ENCODE data around the gene PSMB2. TPM values are rescaled to one million over a fixed set of nuclear protein-coding genes. Genes with fewer than 3 reads are reported as not detected.

PSMB2 gene
- total RNA-seq, 1 experiment from 2014 or later = 86.0 TPM

DNA sequence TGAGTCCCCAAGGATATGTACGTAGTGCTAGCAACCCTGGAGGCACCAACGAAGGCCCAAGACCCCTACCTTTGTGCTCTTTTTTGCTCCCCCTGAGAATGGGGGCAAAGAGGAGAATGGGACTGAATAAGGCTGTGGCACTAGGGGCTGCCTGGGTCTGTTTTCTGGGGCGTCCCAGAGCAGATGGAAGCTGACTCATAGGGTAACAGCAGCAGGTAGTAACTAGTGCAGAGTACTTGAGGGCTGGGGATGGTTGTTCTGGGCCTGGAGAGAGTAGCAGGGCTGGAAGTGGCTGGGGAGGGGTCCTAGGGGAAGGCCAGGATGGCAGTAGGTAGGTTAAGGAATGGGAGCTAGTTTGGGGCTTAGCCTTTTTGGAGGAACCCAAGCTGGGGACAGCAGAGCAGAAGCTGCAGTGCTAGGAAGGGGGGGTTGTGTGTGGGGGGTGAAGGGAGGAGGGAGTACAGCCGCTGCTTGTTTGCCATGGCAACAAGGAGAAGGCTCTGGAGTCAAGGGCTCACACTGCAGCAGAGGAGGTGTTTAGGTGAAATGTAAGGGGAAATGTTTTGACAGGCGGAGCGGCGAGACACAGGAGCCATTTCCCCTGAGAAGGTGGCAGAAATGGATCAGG is 81.9 kb downstream of the PSMB2 start:
- peaks cover 0 to 4% of the 10 kb centered on the region in 2 experiments; a peak in 2 of 5 replicates for H3K9me3 Mint-ChIP-seq

More for the DNA sequence above, 81.9 kb downstream of the PSMB2 start:
- H3K27me3 ChIP-seq (ENCODE audit: insufficient read depth, low read length) = no peaks in the 10 kb centered on the region
- H2BK5ac ChIP-seq (ENCODE audit: insufficient read length, low read length) = no peak overlapping the region
- H4K5ac ChIP-seq (ENCODE audit: insufficient read length, low read depth, low read length) = no peak overlapping the region
- Mint-ChIP-seq H3K4me1 (peaks cover 33 to 42% of the 10 kb centered on the region in 2 experiments), H3K27ac (peak overlapping the region in 2 of 3 experiments; percentile 7 to 16; a peak in 3 of 7 replicates), H3K27me3 (ENCODE audit: low read depth) (no peaks in the 10 kb centered on the region), H3K4me3 (peak overlapping the region; percentile 91 to 98), H3K36me3 (ENCODE audit: insufficient read depth in 1 of 3, low read depth in 3 of 3) (peaks cover 21 to 48% (median 38%) of the 10 kb centered on the region in 3 experiments; a peak in 6 of 7 replicates)
- no peak overlapping the region for H2AK5ac ChIP-seq (ENCODE audit: insufficient read length, low read length)
- DNase-seq = no peak
- H2BK20ac ChIP-seq (ENCODE audit: low read depth, low read length, poor library complexity, severe bottlenecking) = no peak overlapping the region
- no peak overlapping the region for H3K18ac ChIP-seq (ENCODE audit: insufficient read length, low read depth, low read length)
- no peak overlapping the region for H2BK15ac ChIP-seq (ENCODE audit: low read depth, low read length)
- no peak overlapping the region for H3K9ac ChIP-seq (ENCODE audit: extremely low read depth, insufficient read length, low read length)
- H2AFZ ChIP-seq (ENCODE audit: low read length) = no peak overlapping the region
- peaks cover 21% of the 10 kb centered on the region for H3K23me2 ChIP-seq (ENCODE audit: insufficient read length, low read depth, low read length, poor library complexity, severe bottlenecking)
- no peak overlapping the region for H3T11ph ChIP-seq (ENCODE audit: low read length)
- no peak overlapping the region for H3K27ac ChIP-seq (ENCODE audit: insufficient read length, low read depth, low read length)
- H3K79me1 ChIP-seq (ENCODE audit: insufficient read depth, low read depth, low read length, poor library complexity, severe bottlenecking) = no peaks in the 10 kb centered on the region
- no peaks in the 10 kb centered on the region for H3K9me3 ChIP-seq (ENCODE audit: control insufficient read depth, low read depth, low read length)
- no CpG with 5 or more reads among the region's 7 CpGs for WGBS (ENCODE audit: extremely low coverage, insufficient read length, low lambda C conversion rate)
- TF ChIP-seq, protein P1, sequence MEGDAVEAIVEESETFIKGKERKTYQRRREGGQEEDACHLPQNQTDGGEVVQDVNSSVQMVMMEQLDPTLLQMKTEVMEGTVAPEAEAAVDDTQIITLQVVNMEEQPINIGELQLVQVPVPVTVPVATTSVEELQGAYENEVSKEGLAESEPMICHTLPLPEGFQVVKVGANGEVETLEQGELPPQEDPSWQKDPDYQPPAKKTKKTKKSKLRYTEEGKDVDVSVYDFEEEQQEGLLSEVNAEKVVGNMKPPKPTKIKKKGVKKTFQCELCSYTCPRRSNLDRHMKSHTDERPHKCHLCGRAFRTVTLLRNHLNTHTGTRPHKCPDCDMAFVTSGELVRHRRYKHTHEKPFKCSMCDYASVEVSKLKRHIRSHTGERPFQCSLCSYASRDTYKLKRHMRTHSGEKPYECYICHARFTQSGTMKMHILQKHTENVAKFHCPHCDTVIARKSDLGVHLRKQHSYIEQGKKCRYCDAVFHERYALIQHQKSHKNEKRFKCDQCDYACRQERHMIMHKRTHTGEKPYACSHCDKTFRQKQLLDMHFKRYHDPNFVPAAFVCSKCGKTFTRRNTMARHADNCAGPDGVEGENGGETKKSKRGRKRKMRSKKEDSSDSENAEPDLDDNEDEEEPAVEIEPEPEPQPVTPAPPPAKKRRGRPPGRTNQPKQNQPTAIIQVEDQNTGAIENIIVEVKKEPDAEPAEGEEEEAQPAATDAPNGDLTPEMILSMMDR (conservative IDR thresholded peaks at IDR 0.05) = no peak
- no peak overlapping the region for H3K4ac ChIP-seq (ENCODE audit: low read depth, low read length)
- peaks cover 6% of the 10 kb centered on the region; the same call in 1 of the 2 replicates for H3K4me1 ChIP-seq (ENCODE audit: insufficient read depth, low read length)
- H3K56ac ChIP-seq (ENCODE audit: insufficient read length, low read depth, low read length) = no peak overlapping the region
- no peak overlapping the region for H3K14ac ChIP-seq (ENCODE audit: insufficient read depth, low read length)
- H4K20me1 ChIP-seq (ENCODE audit: control insufficient read depth, insufficient read depth, insufficient read length) = no peaks in the 10 kb centered on the region
- no peak overlapping the region for H3K23ac ChIP-seq (ENCODE audit: insufficient read length, low read depth, low read length)
- H3K4me2 ChIP-seq (ENCODE audit: insufficient read depth, insufficient read length, low read length) = no peak overlapping the region
- H3K79me2 ChIP-seq (ENCODE audit: insufficient read depth, low read length) = peaks cover 6% of the 10 kb centered on the region; the same call in 1 of the 2 replicates
- H2BK120ac ChIP-seq (ENCODE audit: low read depth, low read length, poor library complexity, severe bottlenecking) = no peak overlapping the region
- H4K91ac ChIP-seq (ENCODE audit: insufficient read length, low read depth, low read length) = no peak overlapping the region
- no peak overlapping the region for H4K8ac ChIP-seq (replicated peaks; ENCODE audit: insufficient read length, low read depth, low read length)
- H2BK12ac ChIP-seq (ENCODE audit: insufficient read length, low read depth, low read length) = no peak overlapping the region

Data from H9 (cell line).